ENCODE results near the gene KRT13. TPM values are rescaled to one million over a fixed set of nuclear protein-coding genes. Genes with fewer than 3 reads are reported as not detected.

The KRT13 gene
- total RNA-seq, 1 experiment from 2014 or later, result not detected

DNA sequence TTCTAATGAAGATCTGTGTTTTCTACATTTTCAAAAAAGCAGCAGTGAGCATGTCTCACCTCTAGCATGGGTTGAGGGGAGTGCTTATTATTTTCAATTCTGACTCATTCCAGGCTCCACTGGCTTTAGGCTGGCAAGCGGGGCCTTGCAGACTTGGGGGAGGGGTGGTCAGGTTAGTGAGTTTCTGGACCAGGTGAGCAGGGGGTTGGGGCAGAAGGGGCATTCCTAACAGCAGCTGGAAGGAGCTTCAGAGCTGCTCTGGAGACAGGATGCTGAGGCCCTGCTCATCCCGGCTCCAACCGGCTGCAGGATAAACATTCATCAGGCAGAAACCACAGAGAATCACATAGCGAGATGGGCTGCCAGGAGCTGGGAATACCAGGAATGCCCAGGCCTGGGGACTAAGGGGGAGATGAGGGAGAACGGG is 33.2 kb upstream of the KRT13 start:
- H3K4me3 Mint-ChIP-seq (ENCODE audit: unreplicated experiment), result no peak overlapping the region
- POLR2A ChIA-PET, result interaction anchor here (0.8 to 1.2 kb wide), 3 partner anchors 9 to 17 kb away, joined by 3 to 4 read pairs (median 4); no protein-coding TSS in a partner anchor
- intact Hi-C loops (cut with micrococcal nuclease), result no loop called here
- no peaks in the 10 kb centered on the region for H3K9me3 Mint-ChIP-seq (ENCODE audit: unreplicated experiment)
- peaks cover 12% of the 10 kb centered on the region for H3K36me3 Mint-ChIP-seq (ENCODE audit: insufficient read depth, unreplicated experiment)
- peak; percentile 65 for DNase-seq (ENCODE audit: unreplicated experiment)
- no peak overlapping the region for H3K27ac Mint-ChIP-seq (ENCODE audit: low read depth, unreplicated experiment)
- no peaks in the 10 kb centered on the region for H3K27me3 Mint-ChIP-seq (ENCODE audit: insufficient read depth, unreplicated experiment)
- CTCF ChIA-PET, result interaction anchor here (5.1 kb wide), 1 partner anchor 11 kb away, joined by 44 read pairs; no protein-coding TSS in a partner anchor
- H3K4me1 Mint-ChIP-seq (ENCODE audit: insufficient read depth, unreplicated experiment), result peaks cover 34% of the 10 kb centered on the region
- TF ChIP-seq, protein P1, sequence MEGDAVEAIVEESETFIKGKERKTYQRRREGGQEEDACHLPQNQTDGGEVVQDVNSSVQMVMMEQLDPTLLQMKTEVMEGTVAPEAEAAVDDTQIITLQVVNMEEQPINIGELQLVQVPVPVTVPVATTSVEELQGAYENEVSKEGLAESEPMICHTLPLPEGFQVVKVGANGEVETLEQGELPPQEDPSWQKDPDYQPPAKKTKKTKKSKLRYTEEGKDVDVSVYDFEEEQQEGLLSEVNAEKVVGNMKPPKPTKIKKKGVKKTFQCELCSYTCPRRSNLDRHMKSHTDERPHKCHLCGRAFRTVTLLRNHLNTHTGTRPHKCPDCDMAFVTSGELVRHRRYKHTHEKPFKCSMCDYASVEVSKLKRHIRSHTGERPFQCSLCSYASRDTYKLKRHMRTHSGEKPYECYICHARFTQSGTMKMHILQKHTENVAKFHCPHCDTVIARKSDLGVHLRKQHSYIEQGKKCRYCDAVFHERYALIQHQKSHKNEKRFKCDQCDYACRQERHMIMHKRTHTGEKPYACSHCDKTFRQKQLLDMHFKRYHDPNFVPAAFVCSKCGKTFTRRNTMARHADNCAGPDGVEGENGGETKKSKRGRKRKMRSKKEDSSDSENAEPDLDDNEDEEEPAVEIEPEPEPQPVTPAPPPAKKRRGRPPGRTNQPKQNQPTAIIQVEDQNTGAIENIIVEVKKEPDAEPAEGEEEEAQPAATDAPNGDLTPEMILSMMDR (IDR thresholded peaks at IDR 0.05; ENCODE audit: unreplicated experiment), result no peak
- no TSS peak for BruUV-seq (replicated peaks)

DNA sequence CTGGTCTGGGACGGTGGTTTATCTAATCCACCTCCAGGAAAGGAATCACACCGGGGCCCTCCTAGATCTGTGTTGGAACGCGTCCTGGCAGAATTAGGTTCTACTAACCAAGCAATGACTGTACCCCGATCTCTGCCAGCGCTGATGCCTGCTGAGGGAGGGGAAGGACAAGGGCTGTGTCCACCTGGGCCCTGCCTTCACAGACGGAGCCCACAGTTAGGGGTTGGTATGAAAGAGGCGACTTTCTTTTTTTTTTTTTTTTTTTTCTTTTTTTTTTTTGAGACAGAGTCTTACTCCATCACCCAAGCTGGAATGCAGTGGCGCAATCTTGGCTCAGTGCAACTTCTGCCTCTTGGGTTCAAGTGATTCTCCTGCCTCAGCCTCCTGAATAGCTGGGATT is 32.6 kb upstream of the KRT13 start:
- H3K27me3 Mint-ChIP-seq (ENCODE audit: insufficient read depth, unreplicated experiment), result no peaks in the 10 kb centered on the region
- H3K36me3 Mint-ChIP-seq (ENCODE audit: insufficient read depth, unreplicated experiment), result peaks cover 12% of the 10 kb centered on the region
- TF ChIP-seq, protein P1 (IDR thresholded peaks at IDR 0.05; ENCODE audit: unreplicated experiment), result no peak
- no peaks in the 10 kb centered on the region for H3K9me3 Mint-ChIP-seq (ENCODE audit: unreplicated experiment)
- DNase-seq (ENCODE audit: unreplicated experiment), result peak; percentile 66
- intact Hi-C loops (cut with micrococcal nuclease), result no loop called here
- peaks cover 38% of the 10 kb centered on the region for H3K4me1 Mint-ChIP-seq (ENCODE audit: insufficient read depth, unreplicated experiment)
- no TSS peak for BruUV-seq (replicated peaks)
- ChIA-PET POLR2A (interaction anchor here (0.6 to 1.3 kb wide), 5 partner anchors 8 to 576 kb away, joined by 3 to 4 read pairs (median 3); no protein-coding TSS in a partner anchor), CTCF (interaction anchor here (5.1 kb wide), 1 partner anchor 12 kb away, joined by 44 read pairs; no protein-coding TSS in a partner anchor)
- no peak overlapping the region for H3K4me3 Mint-ChIP-seq (ENCODE audit: unreplicated experiment)
- peak overlapping the region; percentile 49 for H3K27ac Mint-ChIP-seq (ENCODE audit: low read depth, unreplicated experiment)

DNA sequence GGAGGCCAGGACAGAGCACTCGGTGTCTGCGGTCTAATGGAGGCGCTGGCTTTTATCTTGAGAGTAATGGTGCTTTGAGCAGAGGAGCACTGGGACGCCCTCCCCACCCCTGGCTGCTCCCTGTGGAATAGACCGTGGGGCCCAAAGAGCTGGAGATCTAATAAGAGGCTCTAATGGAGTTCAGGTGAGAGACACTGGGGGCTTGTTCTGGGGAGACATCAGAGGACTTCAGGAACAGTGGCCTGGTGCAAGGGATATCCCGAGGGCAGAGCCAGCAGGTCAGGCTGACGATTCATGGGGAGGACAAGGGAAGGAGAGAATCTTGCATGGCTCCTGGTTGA is 32.2 kb upstream of the KRT13 start:
- no TSS peak for BruUV-seq (replicated peaks)
- H3K36me3 Mint-ChIP-seq (ENCODE audit: insufficient read depth, unreplicated experiment), result peaks cover 12% of the 10 kb centered on the region
- peak overlapping the region; percentile 49 for H3K27ac Mint-ChIP-seq (ENCODE audit: low read depth, unreplicated experiment)
- H3K27me3 Mint-ChIP-seq (ENCODE audit: insufficient read depth, unreplicated experiment), result no peaks in the 10 kb centered on the region
- DNase-seq (ENCODE audit: unreplicated experiment), result no peak
- TF ChIP-seq, protein P1 (IDR thresholded peaks at IDR 0.05; ENCODE audit: unreplicated experiment), result no peak
- no peak overlapping the region for H3K4me3 Mint-ChIP-seq (ENCODE audit: unreplicated experiment)
- no peaks in the 10 kb centered on the region for H3K9me3 Mint-ChIP-seq (ENCODE audit: unreplicated experiment)
- H3K4me1 Mint-ChIP-seq (ENCODE audit: insufficient read depth, unreplicated experiment), result peaks cover 42% of the 10 kb centered on the region
- CTCF ChIA-PET, result interaction anchor here (5.1 kb wide), 1 partner anchor 12 kb away, joined by 44 read pairs; no protein-coding TSS in a partner anchor
- intact Hi-C loops (cut with micrococcal nuclease), result no loop called here
- POLR2A ChIA-PET, result interaction anchor here (0.6 to 1.3 kb wide), 4 partner anchors 11 to 575 kb away, joined by 3 to 4 read pairs (median 3); no protein-coding TSS in a partner anchor

- intact Hi-C loops (cut with micrococcal nuclease), result no loop called here
- H3K4me1 Mint-ChIP-seq (ENCODE audit: insufficient read depth, unreplicated experiment), result peaks cover 42% of the 10 kb centered on the region
- no peak for DNase-seq (ENCODE audit: unreplicated experiment)
- POLR2A ChIA-PET, result interaction anchor here (0.6 to 1.3 kb wide), 4 partner anchors 11 to 575 kb away, joined by 3 to 5 read pairs (median 4); partner anchors contain the start of gene KRT15
- peak overlapping the region; percentile 49 for H3K27ac Mint-ChIP-seq (ENCODE audit: low read depth, unreplicated experiment)
- TF ChIP-seq, protein P1 (IDR thresholded peaks at IDR 0.05; ENCODE audit: unreplicated experiment), result no peak
- BruUV-seq (replicated peaks), result no TSS peak
- H3K36me3 Mint-ChIP-seq (ENCODE audit: insufficient read depth, unreplicated experiment), result peaks cover 12% of the 10 kb centered on the region
- H3K4me3 Mint-ChIP-seq (ENCODE audit: unreplicated experiment), result no peak overlapping the region
- CTCF ChIA-PET, result interaction anchor here (1.4 to 5.1 kb wide), 3 partner anchors 13 to 126 kb away, joined by 5 to 44 read pairs (median 5); no protein-coding TSS in a partner anchor
- no peaks in the 10 kb centered on the region for H3K9me3 Mint-ChIP-seq (ENCODE audit: unreplicated experiment)
- H3K27me3 Mint-ChIP-seq (ENCODE audit: insufficient read depth, unreplicated experiment), result no peaks in the 10 kb centered on the region
Observed at GRCh38 chr17:41536741-41537613, 31.6 kb upstream of the KRT13 start.
